Activated CD4-positive, alpha-beta T cell treated with anti-CD3 and anti-CD28 coated beads, Interleukin-2, amount 50 U/mL, for 24 hours (primary cell): ENCODE data around the gene EXOC7.
"Not testable (repeated sequence)": the region's sequence is repeated elsewhere in the genome, so short reads cannot be mapped to it uniquely, and the experiment has no call there.

Experiments used
- DNase-seq, 2 donors: peaks; one replicate each; pipeline ENCODE4 v3.0.0-alpha.2; 2020; ENCODE audit warnings: low read depth in 1 of 2, low spot score in 1 of 2

The EXOC7 gene

GRCh38 chr17:76088868-76089576 lies 14.6 kb downstream of the EXOC7 start:
- DNase-seq = no peak

- no peak for DNase-seq
These were observed 15.3 kb downstream of the EXOC7 start for GRCh38 chr17:76088041-76088867.

GRCh38 chr17:76087531-76087930 lies 16.1 kb downstream of the EXOC7 start:
- no peak for DNase-seq

GRCh38 chr17:76086384-76086783 lies 17.2 kb downstream of the EXOC7 start:
- no peak for DNase-seq

GRCh38 chr17:76085731-76086366 lies 17.7 kb downstream of the EXOC7 start:
- DNase-seq = no peak

- DNase-seq = no peak
These were observed 18.4 kb downstream of the EXOC7 start for GRCh38 chr17:76085066-76085730.

- no peak for DNase-seq
These were observed 19.9 kb downstream of the EXOC7 start for GRCh38 chr17:76083536-76084182.

- no peak for DNase-seq
These were observed 21.0 kb downstream of the EXOC7 start for GRCh38 chr17:76082326-76083251.

- no peak for DNase-seq
These were observed 22.0 kb downstream of the EXOC7 start for GRCh38 chr17:76081295-76082210.

GRCh38 chr17:76080768-76081287 lies 22.8 kb downstream of the EXOC7 start:
- no peak for DNase-seq

GRCh38 chr17:76079956-76080767 lies 23.4 kb downstream of the EXOC7 start:
- no peak for DNase-seq

- DNase-seq = no peak
These were observed 24.0 kb downstream of the EXOC7 start for GRCh38 chr17:76079535-76079955.

- no peak for DNase-seq
These were observed 24.6 kb downstream of the EXOC7 start, which contains the start of gene ZACN for GRCh38 chr17:76078860-76079534. ZACN (plus strand) TSS chr17:76079182; CDS start chr17:76079265, 83 bp downstream.

- not testable (repeated sequence) for DNase-seq
These were observed 25.2 kb downstream of the EXOC7 start for GRCh38 chr17:76078370-76078769.

GRCh38 chr17:76077584-76078110 lies 25.9 kb downstream of the EXOC7 start:
- no peak for DNase-seq

- DNase-seq = no peak
These were observed 26.6 kb downstream of the EXOC7 start for GRCh38 chr17:76076765-76077583.
